ENCODE results near the gene MICU1. TPM values are rescaled to one million over a fixed set of nuclear protein-coding genes. Genes with fewer than 3 reads are reported as not detected.
"Not testable (repeated sequence)": the region's sequence is repeated elsewhere in the genome, so short reads cannot be mapped to it uniquely, and the experiment has no call there.

Gene MICU1
- total RNA-seq, 1 donor from 2014 or later: 57.9 TPM

- H3K4me1 ChIP-seq (ENCODE audit: control insufficient read depth in 3 of 3, insufficient read depth in 3 of 3, low read length in 3 of 3): peaks cover 0 to 6% (median 0%) of the 10 kb centered on the region in 3 donors
- H3K36me3 ChIP-seq (ENCODE audit: control insufficient read depth in 3 of 3, insufficient read depth in 3 of 3, low read length in 3 of 3): peaks cover 4 to 26% (median 18%) of the 10 kb centered on the region in 3 donors
- no peak overlapping the region for H3K27ac ChIP-seq (ENCODE audit: low read depth, low read length)
These were observed 206.6 kb downstream of the MICU1 start for GRCh38 chr10:72419241-72419640.

GRCh38 chr10:72418679-72419078 lies 207.2 kb downstream of the MICU1 start:
- no peak overlapping the region for H3K9ac ChIP-seq (ENCODE audit: low read depth in 1 of 3, low read length in 3 of 3)
- H3K4me3 ChIP-seq (ENCODE audit: low read length in 3 of 3): no peak overlapping the region
- H3K36me3 ChIP-seq (ENCODE audit: control insufficient read depth in 3 of 3, insufficient read depth in 3 of 3, low read length in 3 of 3): peaks cover 4 to 26% (median 18%) of the 10 kb centered on the region in 3 donors
- H3K27me3 ChIP-seq (ENCODE audit: control insufficient read depth in 3 of 3, insufficient read depth in 3 of 3, low read length in 3 of 3): no peaks in the 10 kb centered on the region
- peaks cover 0 to 2% (median 0%) of the 10 kb centered on the region in 3 donors for H3K9me3 ChIP-seq (ENCODE audit: control insufficient read depth in 3 of 3, low read length in 3 of 3)
- H3K27ac ChIP-seq (ENCODE audit: low read depth, low read length): no peak overlapping the region
- H3K4me1 ChIP-seq (ENCODE audit: control insufficient read depth in 3 of 3, insufficient read depth in 3 of 3, low read length in 3 of 3): peaks cover 0 to 6% (median 0%) of the 10 kb centered on the region in 3 donors

More at GRCh38 chr10:72419241-72419640, 206.6 kb downstream of the MICU1 start:
- Histone ChIP-seq H3K9ac (ENCODE audit: low read depth in 1 of 3, low read length in 3 of 3) (no peak overlapping the region), H3K4me3 (ENCODE audit: low read length in 3 of 3) (no peak overlapping the region), H3K9me3 (ENCODE audit: control insufficient read depth in 3 of 3, low read length in 3 of 3) (peaks cover 0 to 2% (median 0%) of the 10 kb centered on the region in 3 donors), H3K27me3 (ENCODE audit: control insufficient read depth in 3 of 3, insufficient read depth in 3 of 3, low read length in 3 of 3) (no peaks in the 10 kb centered on the region)

DNA sequence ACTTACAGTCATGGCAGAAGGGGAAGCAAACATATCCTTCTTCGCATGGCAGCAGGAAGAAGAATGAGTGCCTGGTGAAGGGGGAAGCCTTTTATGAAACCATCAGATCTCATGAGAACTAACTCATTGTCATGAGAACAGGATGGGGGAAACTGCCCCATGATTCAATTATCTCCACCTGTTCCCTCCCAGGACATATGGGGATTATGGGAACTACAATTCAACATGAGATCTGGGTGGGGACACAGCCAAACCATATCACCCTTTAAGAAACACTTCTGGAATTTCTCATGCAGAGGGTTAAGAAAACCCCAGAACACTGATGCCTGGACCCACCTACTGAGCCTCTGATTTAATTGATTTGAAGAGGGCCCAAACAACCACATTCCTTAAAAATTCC lies 207.9 kb downstream of the MICU1 start:
- no peak overlapping the region for H3K4me3 ChIP-seq (ENCODE audit: low read length in 3 of 3)
- no peaks in the 10 kb centered on the region for H3K27me3 ChIP-seq (ENCODE audit: control insufficient read depth in 3 of 3, insufficient read depth in 3 of 3, low read length in 3 of 3)
- peaks cover 0 to 6% (median 0%) of the 10 kb centered on the region in 3 donors for H3K4me1 ChIP-seq (ENCODE audit: control insufficient read depth in 3 of 3, insufficient read depth in 3 of 3, low read length in 3 of 3)
- peaks cover 0 to 2% (median 0%) of the 10 kb centered on the region in 3 donors for H3K9me3 ChIP-seq (ENCODE audit: control insufficient read depth in 3 of 3, low read length in 3 of 3)
- no peak overlapping the region for H3K27ac ChIP-seq (ENCODE audit: low read depth, low read length)
- H3K9ac ChIP-seq (ENCODE audit: low read depth in 1 of 3, low read length in 3 of 3): no peak overlapping the region
- peaks cover 4 to 21% (median 13%) of the 10 kb centered on the region in 3 donors for H3K36me3 ChIP-seq (ENCODE audit: control insufficient read depth in 3 of 3, insufficient read depth in 3 of 3, low read length in 3 of 3)

- H3K27me3 ChIP-seq (ENCODE audit: control insufficient read depth in 3 of 3, insufficient read depth in 3 of 3, low read length in 3 of 3): no peaks in the 10 kb centered on the region
These were observed 209.2 kb downstream of the MICU1 start for GRCh38 chr10:72416661-72417060.

GRCh38 chr10:72414642-72415041 lies 211.2 kb downstream of the MICU1 start:
- Histone ChIP-seq H3K27ac (ENCODE audit: low read depth, low read length) (no peak overlapping the region), H3K4me3 (ENCODE audit: low read length in 3 of 3) (no peak overlapping the region), H3K9me3 (ENCODE audit: control insufficient read depth in 3 of 3, low read length in 3 of 3) (no peaks in the 10 kb centered on the region)

More at GRCh38 chr10:72416661-72417060, 209.2 kb downstream of the MICU1 start:
- peaks cover 0 to 6% (median 0%) of the 10 kb centered on the region in 3 donors for H3K4me1 ChIP-seq (ENCODE audit: control insufficient read depth in 3 of 3, insufficient read depth in 3 of 3, low read length in 3 of 3)
- no peak overlapping the region for H3K4me3 ChIP-seq (ENCODE audit: low read length in 3 of 3)
- H3K9ac ChIP-seq (ENCODE audit: low read depth in 1 of 3, low read length in 3 of 3): no peak overlapping the region
- H3K36me3 ChIP-seq (ENCODE audit: control insufficient read depth in 3 of 3, insufficient read depth in 3 of 3, low read length in 3 of 3): peaks cover 0 to 11% (median 1%) of the 10 kb centered on the region in 3 donors
- H3K9me3 ChIP-seq (ENCODE audit: control insufficient read depth in 3 of 3, low read length in 3 of 3): no peaks in the 10 kb centered on the region
- H3K27ac ChIP-seq (ENCODE audit: low read depth, low read length): no peak overlapping the region

DNA sequence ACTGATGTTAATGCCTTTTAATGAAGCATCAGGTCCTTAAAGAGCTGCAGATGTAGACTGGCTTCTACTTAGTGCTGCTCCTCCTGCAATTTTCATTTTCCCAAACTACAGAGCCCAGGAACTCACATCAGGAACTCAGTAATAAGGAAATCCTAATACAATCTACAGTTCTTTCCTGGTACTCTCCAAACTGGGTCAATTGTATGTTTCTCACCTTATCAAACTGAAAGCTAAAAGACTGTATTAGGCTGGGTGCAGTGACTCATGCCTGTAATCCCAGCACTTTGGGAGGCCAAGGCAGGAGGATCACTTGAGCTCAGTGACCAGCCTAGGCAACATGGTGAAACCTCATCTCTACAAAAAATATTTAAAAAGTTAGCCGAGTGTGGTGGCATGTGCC lies 216.7 kb downstream of the MICU1 start:
- Histone ChIP-seq H3K9ac (ENCODE audit: low read depth in 1 of 3, low read length in 3 of 3) (no peak overlapping the region), H3K4me3 (ENCODE audit: low read length in 3 of 3) (no peak overlapping the region), H3K27ac (ENCODE audit: low read depth, low read length) (no peak overlapping the region), H3K9me3 (ENCODE audit: control insufficient read depth in 3 of 3, low read length in 3 of 3) (no peaks in the 10 kb centered on the region), H3K36me3 (ENCODE audit: control insufficient read depth in 3 of 3, insufficient read depth in 3 of 3, low read length in 3 of 3) (peaks cover 0 to 10% (median 0%) of the 10 kb centered on the region in 3 donors), H3K4me1 (ENCODE audit: control insufficient read depth in 3 of 3, insufficient read depth in 3 of 3, low read length in 3 of 3) (no peaks in the 10 kb centered on the region), H3K27me3 (ENCODE audit: control insufficient read depth in 3 of 3, insufficient read depth in 3 of 3, low read length in 3 of 3) (no peaks in the 10 kb centered on the region)

More at GRCh38 chr10:72414642-72415041, 211.2 kb downstream of the MICU1 start:
- no peak overlapping the region for H3K9ac ChIP-seq (ENCODE audit: low read depth in 1 of 3, low read length in 3 of 3)
- H3K27me3 ChIP-seq (ENCODE audit: control insufficient read depth in 3 of 3, insufficient read depth in 3 of 3, low read length in 3 of 3): no peaks in the 10 kb centered on the region
- H3K36me3 ChIP-seq (ENCODE audit: control insufficient read depth in 3 of 3, insufficient read depth in 3 of 3, low read length in 3 of 3): peaks cover 0 to 2% (median 0%) of the 10 kb centered on the region in 3 donors
- H3K4me1 ChIP-seq (ENCODE audit: control insufficient read depth in 3 of 3, insufficient read depth in 3 of 3, low read length in 3 of 3): peaks cover 0 to 4% (median 0%) of the 10 kb centered on the region in 3 donors

DNA sequence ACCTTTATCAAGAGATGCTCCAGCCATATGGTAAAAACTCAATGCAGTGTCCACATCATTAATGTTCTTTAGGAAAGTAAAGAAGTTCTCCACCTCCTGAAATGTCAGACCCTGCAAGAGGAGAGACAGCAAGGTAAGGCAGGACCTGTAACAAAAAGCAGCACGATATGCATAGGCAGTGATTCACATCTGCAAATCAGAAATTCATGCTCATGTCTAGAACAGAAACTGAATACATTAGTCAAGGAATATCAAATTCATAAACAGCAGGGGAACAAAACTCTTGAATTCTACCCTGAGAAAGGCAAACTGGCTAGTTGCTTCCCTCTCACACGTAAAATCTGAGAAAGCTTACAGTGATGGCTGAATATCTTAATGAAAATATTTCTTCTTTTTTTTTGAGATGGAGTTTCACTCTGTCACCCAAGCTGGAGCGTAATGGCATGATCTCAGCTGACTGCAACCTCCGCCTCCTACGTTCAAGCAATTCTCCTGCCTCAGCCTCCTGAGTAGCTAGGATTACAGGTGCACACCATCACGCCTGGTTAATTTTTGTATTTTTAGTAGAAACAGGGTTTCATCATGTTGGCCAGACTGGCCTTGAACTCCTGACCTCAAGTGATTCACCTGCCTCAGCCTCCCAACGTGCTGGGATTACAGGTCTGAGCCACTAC lies 217.8 kb downstream of the MICU1 start:
- H3K27me3 ChIP-seq (ENCODE audit: control insufficient read depth in 3 of 3, insufficient read depth in 3 of 3, low read length in 3 of 3): no peaks in the 10 kb centered on the region

GRCh38 chr10:72407471-72407870 lies 218.4 kb downstream of the MICU1 start:
- Histone ChIP-seq H3K9me3 (ENCODE audit: control insufficient read depth in 3 of 3, low read length in 3 of 3) (no peaks in the 10 kb centered on the region), H3K4me3 (ENCODE audit: low read length in 3 of 3) (no peak overlapping the region), H3K27ac (ENCODE audit: low read depth, low read length) (no peak overlapping the region), H3K27me3 (ENCODE audit: control insufficient read depth in 3 of 3, insufficient read depth in 3 of 3, low read length in 3 of 3) (no peaks in the 10 kb centered on the region), H3K4me1 (ENCODE audit: control insufficient read depth in 3 of 3, insufficient read depth in 3 of 3, low read length in 3 of 3) (no peaks in the 10 kb centered on the region), H3K9ac (ENCODE audit: low read depth in 1 of 3, low read length in 3 of 3) (no peak overlapping the region), H3K36me3 (ENCODE audit: control insufficient read depth in 3 of 3, insufficient read depth in 3 of 3, low read length in 3 of 3) (peaks cover 0 to 14% (median 0%) of the 10 kb centered on the region in 3 donors)

More for the DNA sequence above, 217.8 kb downstream of the MICU1 start:
- no peaks in the 10 kb centered on the region for H3K9me3 ChIP-seq (ENCODE audit: control insufficient read depth in 3 of 3, low read length in 3 of 3)
- H3K27ac ChIP-seq (ENCODE audit: low read depth, low read length): no peak overlapping the region
- H3K9ac ChIP-seq (ENCODE audit: low read depth in 1 of 3, low read length in 3 of 3): no peak overlapping the region
- H3K36me3 ChIP-seq (ENCODE audit: control insufficient read depth in 3 of 3, insufficient read depth in 3 of 3, low read length in 3 of 3): peaks cover 0 to 10% (median 0%) of the 10 kb centered on the region in 3 donors
- no peak overlapping the region for H3K4me3 ChIP-seq (ENCODE audit: low read length in 3 of 3)
- no peaks in the 10 kb centered on the region for H3K4me1 ChIP-seq (ENCODE audit: control insufficient read depth in 3 of 3, insufficient read depth in 3 of 3, low read length in 3 of 3)

DNA sequence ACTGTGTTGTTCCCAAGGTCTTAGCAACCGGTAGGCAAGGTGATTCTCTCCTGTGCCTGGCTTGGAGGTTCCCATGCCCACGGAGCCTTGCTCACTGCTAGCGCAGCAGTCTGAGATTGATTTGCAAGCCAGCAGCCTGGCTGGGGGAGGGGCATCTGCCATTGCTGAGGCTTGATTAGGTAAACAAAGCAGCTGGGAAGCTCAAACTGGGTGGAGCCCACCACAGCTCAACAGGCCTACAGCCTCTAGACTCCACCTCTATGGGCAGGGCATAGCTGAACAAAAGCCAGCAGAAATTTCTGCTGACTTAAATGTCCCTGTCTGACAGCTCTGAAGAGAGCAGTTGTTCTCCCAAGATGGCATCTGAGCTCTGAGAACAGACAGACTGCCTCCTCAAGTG lies 230.3 kb downstream of the MICU1 start:
- not testable (repeated sequence) for H3K4me3 ChIP-seq (ENCODE audit: low read length in 3 of 3); H3K4me1 ChIP-seq (ENCODE audit: control insufficient read depth in 3 of 3, insufficient read depth in 3 of 3, low read length in 3 of 3); H3K9me3 ChIP-seq (ENCODE audit: control insufficient read depth in 3 of 3, low read length in 3 of 3); H3K27me3 ChIP-seq (ENCODE audit: control insufficient read depth in 3 of 3, insufficient read depth in 3 of 3, low read length in 3 of 3); H3K27ac ChIP-seq (ENCODE audit: low read depth, low read length); H3K36me3 ChIP-seq (ENCODE audit: control insufficient read depth in 3 of 3, insufficient read depth in 3 of 3, low read length in 3 of 3); H3K9ac ChIP-seq (ENCODE audit: low read depth in 1 of 3, low read length in 3 of 3)

DNA sequence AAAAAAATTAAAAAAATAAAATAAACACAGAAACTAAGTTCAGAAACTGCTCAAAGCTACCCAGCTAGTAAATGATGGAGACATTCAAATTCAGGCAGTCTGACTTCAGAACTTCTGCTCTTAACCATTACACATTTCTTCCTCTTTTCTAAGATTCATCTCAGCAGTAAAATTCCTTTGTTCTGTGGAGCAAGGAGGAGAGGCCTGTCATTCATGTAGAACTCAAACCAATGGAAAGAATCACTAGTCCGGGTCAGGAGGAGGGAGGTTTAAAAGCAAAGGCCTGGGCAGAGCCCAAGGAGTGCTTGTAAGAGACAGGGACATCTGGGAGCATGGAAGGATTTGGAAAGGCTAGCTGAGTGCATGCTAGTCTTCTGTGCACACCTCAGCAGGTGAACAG lies 233.3 kb downstream of the MICU1 start:
- H3K4me3 ChIP-seq (ENCODE audit: low read length in 3 of 3): no peak overlapping the region
- H3K27me3 ChIP-seq (ENCODE audit: control insufficient read depth in 3 of 3, insufficient read depth in 3 of 3, low read length in 3 of 3): no peaks in the 10 kb centered on the region
- H3K36me3 ChIP-seq (ENCODE audit: control insufficient read depth in 3 of 3, insufficient read depth in 3 of 3, low read length in 3 of 3): peaks cover 0 to 4% (median 0%) of the 10 kb centered on the region in 3 donors

More for the DNA sequence above, 233.3 kb downstream of the MICU1 start:
- Histone ChIP-seq H3K4me1 (ENCODE audit: control insufficient read depth in 3 of 3, insufficient read depth in 3 of 3, low read length in 3 of 3) (no peaks in the 10 kb centered on the region), H3K27ac (ENCODE audit: low read depth, low read length) (no peak overlapping the region), H3K9ac (ENCODE audit: low read depth in 1 of 3, low read length in 3 of 3) (no peak overlapping the region), H3K9me3 (ENCODE audit: control insufficient read depth in 3 of 3, low read length in 3 of 3) (no peaks in the 10 kb centered on the region)

Data from skeletal muscle tissue (tissue), 4 donors.